Regular cardiac myocyte (primary cell): Measurements from ENCODE around the gene SPIN3. TPM values are rescaled to one million over a fixed set of nuclear protein-coding genes. Genes with fewer than 3 reads are reported as not detected.

Experiments used
- total RNA-seq: library from RNA; depleted of rRNA; stranded (reverse); fragments of >200 nt; gene quantifications from 2 replicates; pipeline ENCODE4 v1.2.3, GENCODE V29; 2014

SPIN3 gene
- total RNA-seq: 5.4 and 7.3 TPM in 2 replicates

GRCh38 chrX:56995271-56995994, at the start of gene SPIN3:
TSS of gene SPIN3 (minus strand) at chrX:56995541. CDS start at chrX:56994947, 594 bp downstream.

Other genes with a start within 250 kb of the SPIN3 start
- 5.2 and 7.9 TPM in 2 replicates for gene SPIN2B, start 126.0 kb upstream of the SPIN3 start, total RNA-seq
- gene SPIN2A, start 141.9 kb upstream of the SPIN3 start, total RNA-seq: 0.28 and 0.38 TPM in 2 replicates